Lower leg skin (tissue), 3 donors: ENCODE results near the gene RARRES1.

Experiments
- POLR2A ChIP-seq, 2 donors: fragments of 450-650 bp; IDR thresholded peaks; one replicate each; pipeline ENCODE4 v1.6.1; 2016 to 2017; ENCODE audit warnings: antibody characterized with exemption in 2 of 2, mild to moderate bottlenecking in 1 of 2, moderate library complexity in 1 of 2
- TF ChIP-seq, protein P1 (sequence below), 3 donors: fragments of 450-650 bp; IDR thresholded peaks; one replicate each; pipeline ENCODE4 v1.5.1; 2016; ENCODE audit warnings: antibody characterized with exemption in 3 of 3, mild to moderate bottlenecking in 3 of 3, moderate library complexity in 2 of 3

GRCh38 chr3:158712443-158712842, 19.8 kb downstream of the RARRES1 start:
- TF ChIP-seq, protein P1, sequence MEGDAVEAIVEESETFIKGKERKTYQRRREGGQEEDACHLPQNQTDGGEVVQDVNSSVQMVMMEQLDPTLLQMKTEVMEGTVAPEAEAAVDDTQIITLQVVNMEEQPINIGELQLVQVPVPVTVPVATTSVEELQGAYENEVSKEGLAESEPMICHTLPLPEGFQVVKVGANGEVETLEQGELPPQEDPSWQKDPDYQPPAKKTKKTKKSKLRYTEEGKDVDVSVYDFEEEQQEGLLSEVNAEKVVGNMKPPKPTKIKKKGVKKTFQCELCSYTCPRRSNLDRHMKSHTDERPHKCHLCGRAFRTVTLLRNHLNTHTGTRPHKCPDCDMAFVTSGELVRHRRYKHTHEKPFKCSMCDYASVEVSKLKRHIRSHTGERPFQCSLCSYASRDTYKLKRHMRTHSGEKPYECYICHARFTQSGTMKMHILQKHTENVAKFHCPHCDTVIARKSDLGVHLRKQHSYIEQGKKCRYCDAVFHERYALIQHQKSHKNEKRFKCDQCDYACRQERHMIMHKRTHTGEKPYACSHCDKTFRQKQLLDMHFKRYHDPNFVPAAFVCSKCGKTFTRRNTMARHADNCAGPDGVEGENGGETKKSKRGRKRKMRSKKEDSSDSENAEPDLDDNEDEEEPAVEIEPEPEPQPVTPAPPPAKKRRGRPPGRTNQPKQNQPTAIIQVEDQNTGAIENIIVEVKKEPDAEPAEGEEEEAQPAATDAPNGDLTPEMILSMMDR (IDR thresholded peaks at IDR 0.05): no peak
- TF ChIP-seq POLR2A (IDR thresholded peaks at IDR 0.05): no peak
